Suppressor macrophage treated with lipopolysaccharide for 1 hour (primary cell): ENCODE measurements around the gene CFD.

Source experiments
- DNase-seq, 3 donors: peaks; one replicate each; pipeline ENCODE4 v3.0.0-alpha.2; 2020 to 2022

Gene CFD

GRCh38 chr19:911197-912033, 52.0 kb downstream of the CFD start:
- DNase-seq, result no peak

DNA sequence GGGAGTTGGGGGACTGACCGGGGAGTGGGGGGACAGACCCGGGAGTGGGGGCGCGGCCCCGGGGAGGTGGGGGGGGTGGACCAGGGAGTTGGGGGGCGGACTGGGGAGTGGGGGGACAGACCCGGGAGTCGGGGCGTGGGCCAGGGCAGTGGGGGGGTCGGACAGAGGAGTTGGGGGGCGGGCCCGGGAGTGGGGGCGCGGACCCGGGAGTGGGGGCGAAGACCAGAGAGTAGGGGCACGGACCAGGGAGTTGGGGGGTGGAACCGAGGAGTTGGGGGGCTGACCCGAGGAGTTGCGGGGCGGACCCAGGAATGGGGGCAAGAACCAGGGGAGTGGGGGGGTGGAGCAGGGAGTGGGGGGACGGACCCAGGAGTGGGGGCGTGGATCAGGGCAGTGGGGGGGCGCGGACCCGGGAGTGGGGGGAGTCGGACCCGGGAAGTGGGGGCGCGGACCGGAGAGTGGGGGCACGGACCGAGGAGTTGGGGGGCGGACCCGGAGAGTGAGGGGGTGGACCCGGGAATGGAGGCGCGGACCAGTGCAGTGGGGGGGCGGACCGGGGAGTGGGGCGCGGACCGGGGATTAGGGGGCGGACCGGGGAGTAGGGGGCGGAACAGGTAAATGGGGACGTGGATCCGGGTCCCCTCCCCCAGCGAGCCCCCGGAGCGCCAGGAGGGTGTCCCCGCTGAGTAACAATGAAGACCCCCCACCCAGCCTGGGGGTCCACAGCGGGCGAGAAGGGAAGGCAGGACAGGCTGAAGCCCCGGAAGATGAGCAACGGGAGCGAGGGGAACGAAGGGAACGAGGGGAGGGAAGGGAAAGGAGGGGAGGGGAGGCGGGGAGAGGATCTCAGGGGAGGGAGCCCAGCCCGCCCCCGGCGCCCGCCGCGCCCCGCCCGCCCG, 53.0 kb downstream of the CFD start:
- DNase-seq, result no peak
